NCI-H2107 (cell line): ENCODE data around the gene OSR1.
A peak's percentile ranks its signal among the peaks of the same experiment; 100 is the strongest.

Source experiments
- DNase-seq: peaks from one replicate; lab custom pipeline; 2025; lab: John Stamatoyannopoulos, UW

The OSR1 gene

GRCh38 chr2:19359021-19359357 lies 566 bp upstream of the OSR1 start:
- DNase-seq = no peak

GRCh38 chr2:19357402-19358241 lies 801 bp downstream of the OSR1 start:
- no peak for DNase-seq

DNA sequence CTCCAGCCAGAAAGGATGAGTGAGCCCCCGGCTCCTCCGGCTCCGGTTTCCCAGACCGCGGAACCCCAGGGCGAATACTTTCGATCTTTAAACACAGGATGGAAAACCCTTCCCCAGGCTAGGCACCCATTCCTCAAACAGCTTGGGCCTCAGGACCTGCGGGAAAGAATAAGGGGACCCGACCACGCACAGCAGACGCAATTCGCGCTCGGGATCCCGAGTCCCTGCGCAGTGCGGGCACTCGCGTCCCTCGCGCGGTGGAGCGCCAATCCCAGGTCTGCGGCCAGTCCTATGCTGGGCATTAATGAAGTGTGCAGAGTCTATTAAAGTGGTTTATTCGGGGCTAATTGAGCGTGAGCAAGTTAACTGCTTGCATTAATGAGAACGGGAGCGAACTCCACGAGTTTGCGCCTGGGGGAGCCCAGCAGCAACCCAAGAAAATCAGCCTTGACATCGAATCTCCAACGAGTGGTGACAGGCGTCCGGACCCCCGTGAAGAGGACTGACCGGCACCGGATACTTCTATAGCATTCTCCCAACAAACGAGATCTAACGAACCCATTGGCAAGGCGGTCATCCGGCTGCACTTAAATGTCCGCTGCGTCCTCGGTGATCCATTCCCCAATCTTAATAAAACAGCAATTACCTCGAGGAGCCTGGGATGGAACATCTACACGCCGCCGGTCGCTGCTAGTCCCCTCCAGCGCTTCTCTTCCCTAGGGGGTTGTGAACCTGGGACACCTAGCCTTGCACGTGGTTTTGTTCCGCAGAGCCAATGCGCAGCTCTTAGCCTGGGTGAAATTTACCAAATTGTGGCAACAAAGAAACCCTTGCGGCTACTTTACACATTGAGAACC lies 1.6 kb downstream of the OSR1 start:
- no peak for DNase-seq

GRCh38 chr2:19355931-19356544 lies 2.4 kb downstream of the OSR1 start:
- DNase-seq = no peak

- no peak for DNase-seq
Measured at GRCh38 chr2:19355416-19355821, 3.0 kb downstream of the OSR1 start.

- no peak for DNase-seq
Measured at GRCh38 chr2:19355014-19355405, 3.4 kb downstream of the OSR1 start.

DNA sequence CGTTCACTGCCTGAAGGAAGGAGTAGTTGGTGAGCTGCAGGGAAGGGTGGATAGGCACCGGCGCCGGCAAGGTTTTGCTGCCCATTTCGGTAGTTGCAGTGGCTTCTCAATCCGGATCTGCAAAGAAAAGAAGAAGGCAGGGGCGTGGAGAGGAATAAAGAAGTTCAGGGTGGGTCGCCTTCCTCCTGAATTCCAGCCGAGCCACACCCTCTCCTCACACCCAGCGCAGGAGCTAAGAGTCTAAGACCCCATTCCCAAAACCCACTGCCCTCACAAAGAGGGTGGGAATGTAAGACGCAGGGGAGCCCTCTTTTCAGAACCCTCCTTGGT lies 4.7 kb downstream of the OSR1 start:
- no peak for DNase-seq

DNA sequence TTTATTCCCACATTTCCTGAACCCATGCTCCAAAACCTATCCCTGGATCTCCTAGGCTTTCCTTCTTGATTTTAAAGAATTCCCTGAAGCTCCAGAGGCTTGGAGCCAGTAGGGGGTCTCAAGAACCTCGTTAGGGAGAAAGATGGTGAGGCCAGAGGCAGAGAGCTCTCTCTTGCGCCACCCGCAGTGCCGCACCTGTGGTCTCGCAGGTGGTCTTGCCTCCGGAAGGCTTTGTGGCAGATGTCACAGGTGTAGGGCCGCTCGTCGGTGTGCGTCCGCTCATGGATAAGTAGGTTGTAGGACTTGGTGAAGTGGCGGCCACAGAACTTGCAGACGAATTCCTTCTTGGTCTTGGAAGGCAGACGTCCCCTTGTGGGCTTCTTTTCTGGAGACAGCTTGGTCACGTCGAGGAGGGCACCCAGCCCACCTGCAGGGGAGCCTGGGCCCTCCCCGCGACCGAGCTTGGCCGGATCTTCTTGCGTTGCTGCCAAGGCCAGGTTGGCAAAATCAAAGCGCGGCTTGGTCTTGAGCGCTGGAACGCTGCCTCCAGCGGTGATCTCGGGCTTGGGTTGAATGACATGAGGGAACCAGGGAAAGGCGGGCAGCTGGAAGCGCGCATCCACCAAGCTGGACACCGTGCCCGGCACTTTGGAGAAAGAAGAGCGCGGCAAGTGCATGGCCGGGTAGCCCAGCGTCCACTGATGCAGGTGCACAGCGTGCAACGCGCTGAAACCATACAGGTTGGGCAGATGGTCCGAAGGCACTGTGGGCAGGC lies 5.3 kb downstream of the OSR1 start:
- no peak for DNase-seq

- DNase-seq = no peak
Measured at GRCh38 chr2:19351899-19352697, 6.3 kb downstream of the OSR1 start.

GRCh38 chr2:19351499-19351898 lies 6.9 kb downstream of the OSR1 start:
- DNase-seq = no peak

GRCh38 chr2:19350678-19351401 lies 7.6 kb downstream of the OSR1 start:
- DNase-seq = no peak

DNA sequence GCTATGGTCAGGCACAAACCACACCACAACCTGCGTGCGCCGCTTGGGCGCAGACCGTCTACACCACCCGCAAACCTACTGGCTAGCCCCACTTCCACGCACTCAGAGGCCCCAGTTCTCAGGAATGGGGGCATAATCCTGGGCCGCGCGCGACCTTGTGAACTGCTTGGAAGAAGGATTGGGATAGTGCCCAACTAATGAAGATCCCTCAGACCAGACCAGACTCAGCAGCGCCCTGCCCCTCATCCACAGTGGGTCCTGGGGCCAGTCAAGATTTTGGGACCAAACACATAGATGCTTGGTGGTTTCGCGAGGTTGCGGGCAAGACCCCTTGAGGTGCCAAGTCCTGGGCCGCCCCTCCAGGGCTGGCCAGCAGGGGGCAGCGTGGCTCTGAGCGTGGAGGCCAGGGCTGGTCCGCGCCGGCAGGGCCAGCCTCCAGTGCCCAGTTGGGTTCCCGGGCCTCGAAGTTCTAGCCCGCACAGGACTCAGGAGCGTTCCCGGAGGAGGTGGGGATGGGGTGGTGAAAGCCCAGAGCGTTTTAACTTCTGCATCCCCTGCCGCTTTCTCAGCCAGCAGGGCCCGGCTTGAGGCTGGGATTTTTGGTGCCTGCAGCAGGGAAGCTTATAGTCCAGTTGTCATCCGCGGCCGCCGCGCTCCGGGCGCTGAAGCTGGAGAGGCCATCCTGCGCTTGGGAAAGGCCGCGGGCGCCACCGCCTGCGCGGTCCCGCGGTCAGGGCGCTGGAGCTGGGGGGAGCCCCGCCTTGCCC lies 8.3 kb downstream of the OSR1 start:
- DNase-seq = no peak

- no peak for DNase-seq
Measured at GRCh38 chr2:19348692-19349091, 9.7 kb downstream of the OSR1 start.

DNA sequence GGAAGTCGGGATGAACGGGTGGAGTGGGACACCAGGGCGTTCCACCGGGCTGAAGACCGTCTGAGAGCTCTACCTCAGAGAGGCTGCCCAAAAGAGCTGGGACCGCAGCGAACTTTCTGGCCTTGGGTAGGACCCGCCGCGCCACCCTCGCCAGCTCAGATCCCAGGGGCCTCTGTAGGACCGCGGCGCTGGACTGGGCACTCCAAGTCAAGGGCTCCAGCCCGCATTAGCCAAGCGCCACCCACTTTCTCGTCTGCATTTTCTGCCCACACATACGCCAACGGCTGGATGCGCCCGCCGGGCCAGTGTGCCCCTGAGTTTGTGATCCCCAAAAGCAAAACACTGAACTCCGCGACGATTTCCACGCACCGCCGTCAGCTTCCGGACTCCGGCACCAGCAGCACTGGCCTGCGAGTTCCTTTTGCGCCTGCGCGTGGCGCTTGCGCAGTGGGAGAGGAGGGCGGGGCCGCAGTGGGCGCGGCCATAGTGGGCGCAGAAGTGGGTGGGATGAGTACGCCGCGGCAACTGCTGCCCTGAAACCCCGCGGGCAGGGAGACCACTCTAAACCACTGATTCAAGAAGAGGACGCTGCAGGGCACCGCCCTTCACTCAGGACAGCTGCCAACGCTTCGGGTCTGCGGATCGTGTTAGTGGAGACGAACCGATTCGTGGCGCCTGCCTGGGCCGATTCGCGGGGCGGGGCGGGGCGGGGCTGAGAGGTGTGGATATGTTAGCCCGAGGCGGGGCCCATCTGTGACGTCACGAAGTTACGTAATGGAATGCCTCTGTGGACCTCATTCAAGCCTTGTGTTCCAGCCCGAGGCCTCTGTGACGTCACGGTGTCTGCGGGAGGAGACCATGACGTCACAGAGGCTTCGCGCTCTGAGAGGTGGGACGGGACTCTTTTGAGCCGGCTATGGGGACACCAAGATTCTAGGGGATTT lies 10.5 kb downstream of the OSR1 start:
- peak; percentile 63 for DNase-seq

GRCh38 chr2:19346983-19347618 lies 11.3 kb downstream of the OSR1 start:
- DNase-seq = no peak

DNA sequence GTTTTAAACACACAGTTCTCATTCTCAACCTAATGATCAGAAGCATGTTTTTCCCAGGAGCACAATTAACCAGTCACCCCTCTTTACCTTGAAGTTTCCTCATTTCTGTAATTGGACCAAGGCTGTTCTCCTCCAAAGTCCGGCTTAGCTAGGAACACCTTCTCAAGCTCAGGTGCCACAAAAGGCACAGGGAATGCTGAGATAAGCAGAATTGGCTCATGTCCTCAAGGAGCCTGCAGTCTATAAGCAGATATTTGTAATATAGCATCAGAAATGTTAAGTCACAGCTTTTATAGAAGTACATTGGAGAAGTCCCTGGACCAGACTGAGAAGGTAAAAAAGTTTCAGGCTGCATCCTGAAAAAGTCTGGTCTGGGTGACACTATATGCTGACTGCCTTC lies 20.7 kb downstream of the OSR1 start:
- DNase-seq = no peak

- DNase-seq = no peak
Measured at GRCh38 chr2:19337202-19337601, 21.2 kb downstream of the OSR1 start.

- no peak for DNase-seq
Measured at GRCh38 chr2:19336781-19337180, 21.6 kb downstream of the OSR1 start.
